Nephron progenitor cell (in vitro differentiated cells): ENCODE data around the gene GAS7.

ENCODE experiments used
- DNase-seq: peaks from one replicate; pipeline ENCODE4 v3.0.0; 2021
- H3K27ac Mint-ChIP-seq: 2 replicates; pipeline ENCODE4 v1.8.0; 2021; ENCODE audit warnings: mild to moderate bottlenecking, moderate library complexity, mixed read lengths
- H3K27me3 Mint-ChIP-seq: 2 replicates; pipeline ENCODE4 v1.8.0; 2021; ENCODE audit warnings: mild to moderate bottlenecking, low read depth, mixed read lengths; ENCODE audit not compliant: poor library complexity
- H3K36me3 Mint-ChIP-seq: 2 replicates; pipeline ENCODE4 v1.8.0; 2021; ENCODE audit warnings: low read depth, mixed read lengths
- H3K4me1 Mint-ChIP-seq: 2 replicates; pipeline ENCODE4 v1.8.0; 2021; ENCODE audit warnings: mixed read lengths
- H3K4me3 Mint-ChIP-seq: 2 replicates; pipeline ENCODE4 v1.8.0; 2021; ENCODE audit warnings: mild to moderate bottlenecking, moderate library complexity, mixed read lengths
- H3K9me3 Mint-ChIP-seq: 2 replicates; pipeline ENCODE4 v1.8.0; 2021; ENCODE audit warnings: mild to moderate bottlenecking, moderate library complexity, mixed read lengths
- CTCF ChIP-seq: fragments of 200-600 bp; sonication (generic); IDR thresholded peaks from 2 replicates; pipeline ENCODE4 v1.5.0; 2021; ENCODE audit warnings: antibody characterized with exemption

Gene GAS7

GRCh38 chr17:10197721-10198508, 491 bp downstream of the GAS7 start:
- H3K27ac Mint-ChIP-seq: no peak overlapping the region
- no peak for TF ChIP-seq CTCF
- peaks cover 45% of the 10 kb centered on the region for H3K9me3 Mint-ChIP-seq
- H3K27me3 Mint-ChIP-seq: peaks cover 77% of the 10 kb centered on the region
- H3K4me3 Mint-ChIP-seq: peak overlapping the region; percentile 74
- peaks cover 22% of the 10 kb centered on the region for H3K36me3 Mint-ChIP-seq
- DNase-seq: peak; percentile 61
- H3K4me1 Mint-ChIP-seq: peaks cover 10% of the 10 kb centered on the region

GRCh38 chr17:10197362-10197720, 1.1 kb downstream of the GAS7 start:
- peaks cover 77% of the 10 kb centered on the region for H3K27me3 Mint-ChIP-seq
- H3K27ac Mint-ChIP-seq: no peak overlapping the region
- no peak for TF ChIP-seq CTCF
- DNase-seq: no peak
- peaks cover 22% of the 10 kb centered on the region for H3K36me3 Mint-ChIP-seq
- peak overlapping the region; percentile 26 for H3K4me3 Mint-ChIP-seq
- H3K9me3 Mint-ChIP-seq: peaks cover 43% of the 10 kb centered on the region
- peaks cover 16% of the 10 kb centered on the region for H3K4me1 Mint-ChIP-seq

- Mint-ChIP-seq H3K4me1 (peaks cover 20% of the 10 kb centered on the region), H3K9me3 (peaks cover 43% of the 10 kb centered on the region), H3K27ac (no peak overlapping the region), H3K27me3 (peaks cover 80% of the 10 kb centered on the region), H3K4me3 (peak overlapping the region; percentile 26), H3K36me3 (peaks cover 22% of the 10 kb centered on the region)
- no peak for TF ChIP-seq CTCF
- no peak for DNase-seq
Observed at GRCh38 chr17:10196941-10197340, 1.5 kb downstream of the GAS7 start.

- Mint-ChIP-seq H3K27ac (no peak overlapping the region), H3K27me3 (peaks cover 76% of the 10 kb centered on the region), H3K36me3 (peaks cover 22% of the 10 kb centered on the region), H3K4me3 (peak overlapping the region; percentile 13), H3K9me3 (peaks cover 43% of the 10 kb centered on the region), H3K4me1 (peaks cover 23% of the 10 kb centered on the region)
- DNase-seq: no peak
- no peak for TF ChIP-seq CTCF
Observed at GRCh38 chr17:10196384-10196895, 2.0 kb downstream of the GAS7 start.

GRCh38 chr17:10195090-10195805, 3.2 kb downstream of the GAS7 start:
- no peak overlapping the region for H3K27ac Mint-ChIP-seq
- peaks cover 22% of the 10 kb centered on the region for H3K36me3 Mint-ChIP-seq
- peaks cover 70% of the 10 kb centered on the region for H3K27me3 Mint-ChIP-seq
- peaks cover 43% of the 10 kb centered on the region for H3K9me3 Mint-ChIP-seq
- H3K4me3 Mint-ChIP-seq: no peak overlapping the region
- DNase-seq: no peak
- H3K4me1 Mint-ChIP-seq: peaks cover 23% of the 10 kb centered on the region
- no peak for TF ChIP-seq CTCF
